Stomach (tissue), 9 donors: ENCODE data around the gene TMCO4. TPM values are rescaled to one million over a fixed set of nuclear protein-coding genes. Genes with fewer than 3 reads are reported as not detected.
A peak's percentile ranks its signal among the peaks of the same experiment; 100 is the strongest.

ENCODE experiments used
- DNase-seq, 2 donors: peaks; one replicate each; pipeline versions ENCODE4 v3.0.0 to v3.0.0-alpha.2; 2013 to 2019
- H3K27ac ChIP-seq, 5 donors: fragments of 200-600 bp in 4 of 5; sonication (generic) in 4 of 5; one replicate each; pipeline ENCODE4 v1.5.1; 2013 to 2019; ENCODE audit warnings: mild to moderate bottlenecking in 1 of 5, moderate library complexity in 1 of 5
- H3K27me3 ChIP-seq, 3 donors: fragments of 200-600 bp; sonication (generic); one replicate each; pipeline ENCODE4 v1.5.1; 2017 to 2019; ENCODE audit warnings: mixed run types in 1 of 3
- H3K36me3 ChIP-seq, 4 donors: fragments of 200-600 bp; sonication (generic); 1 replicate in 3 of 4; 2 replicates in 1 of 4; pipeline ENCODE4 v1.5.1; 2016 to 2019
- H3K4me1 ChIP-seq, 4 donors: fragments of 200-600 bp; sonication (generic); one replicate each; pipeline ENCODE4 v1.5.1; 2016 to 2019
- H3K4me3 ChIP-seq, 4 donors: fragments of 200-600 bp; sonication (generic) in 3 of 4; one replicate each; pipeline ENCODE4 v1.5.1; 2016 to 2019; ENCODE audit warnings: mild to moderate bottlenecking in 1 of 4
- H3K9me3 ChIP-seq, 4 donors: fragments of 200-600 bp; sonication (generic); one replicate each; pipeline ENCODE4 v1.5.1; 2016 to 2019
- EP300 ChIP-seq: sonication (generic); formaldehyde crosslinking; IDR thresholded peaks from one replicate; pipeline ENCODE4 v1.6.1; 2017; ENCODE audit warnings: antibody characterized with exemption
- POLR2A ChIP-seq, 4 donors: fragments of 450-650 bp; IDR thresholded peaks; one replicate each; pipeline ENCODE4 v1.6.1; 2016; ENCODE audit warnings: antibody characterized with exemption in 4 of 4, control low read depth in 2 of 4, mild to moderate bottlenecking in 1 of 4, moderate library complexity in 1 of 4
- POLR2AphosphoS5 ChIP-seq, 3 donors: sonication (generic); formaldehyde crosslinking; IDR thresholded peaks; one replicate each; pipeline ENCODE4 v1.6.1; 2016; ENCODE audit warnings: antibody characterized with exemption in 3 of 3
- WGBS, 5 donors: extraction: QIAGEN DNeasy Blood & Tissue Kit in 3 of 5; methylation state at CpG; one replicate each; pipeline versions ENCODE4 v1.1.5 to v1.1.7; 2013 to 2018; 5-methylcytosine and 5-hydroxymethylcytosine counted together
- intact Hi-C: fragments of 100-400 bp; cut with DNase I; formaldehyde crosslinking; loops from one replicate; pipeline ENCODE4 v1.15.1; 2023; ENCODE audit warnings: low total_unique reads
- polyA plus RNA-seq, 3 donors: library from polyadenylated mRNA; stranded (reverse); fragments of 200-250 nt; gene quantifications; one replicate each; pipeline ENCODE4 v1.2.3, GENCODE V29; 2013
- total RNA-seq, 5 donors: library from RNA; depleted of rRNA; stranded (reverse); fragments of >200 nt; gene quantifications; one replicate each; pipeline versions ENCODE4 v1.1.0 to v1.2.3, GENCODE V29; 2014 to 2016
- TF ChIP-seq, protein P1 (sequence below), 7 experiments: fragments of 450-650 bp in 4 of 7; fragments of 200-600 bp in 3 of 7; sonication (generic) in 3 of 7; IDR thresholded peaks; one replicate each; pipeline ENCODE4 v1.5.1; 2016 to 2019; ENCODE audit warnings: antibody characterized with exemption in 7 of 7, control low read depth in 2 of 7, mild to moderate bottlenecking in 1 of 7
- donor health status: healthy with polysubstance abuse.
- donor health status: Bipolar disorder and iron deficiency.
- donor health status: healthy.

TMCO4 gene
- total and polyA plus RNA-seq, 8 donors: 5.3 to 326 (median 24.2) TPM

DNA sequence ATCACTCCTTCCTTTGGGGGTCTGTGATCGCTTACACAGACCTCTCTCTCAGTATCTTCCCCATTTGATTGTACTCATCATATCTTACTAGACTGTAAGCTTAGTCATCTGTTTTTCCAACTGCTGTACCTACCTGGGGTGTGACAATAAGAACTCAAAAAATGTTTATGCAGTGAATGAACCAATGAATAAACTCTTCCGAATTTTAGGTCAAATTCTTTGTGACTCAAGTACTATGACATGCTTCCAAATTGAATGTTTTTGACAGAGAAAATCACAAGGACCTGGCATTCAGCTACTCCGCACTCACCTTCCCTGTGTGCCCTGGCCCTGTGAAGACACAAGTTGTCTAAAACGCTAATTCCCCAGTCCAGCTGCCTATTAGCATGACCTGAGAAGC, 42.1 kb downstream of the TMCO4 start:
- no peak for DNase-seq
- Histone ChIP-seq H3K27me3 (no peaks in the 10 kb centered on the region), H3K4me1 (no peaks in the 10 kb centered on the region), H3K4me3 (no peak overlapping the region), H3K27ac (peak overlapping the region in 1 of 5 donors; percentile 64), H3K9me3 (no peaks in the 10 kb centered on the region), H3K36me3 (peaks cover 18 to 52% (median 40%) of the 10 kb centered on the region in 4 donors)
- 93 to 98% (median 96%) methylated on average over 4 of the region's 4 CpGs for WGBS, 5 donors
- intact Hi-C loops: no loop called here
- TF ChIP-seq, protein P1, sequence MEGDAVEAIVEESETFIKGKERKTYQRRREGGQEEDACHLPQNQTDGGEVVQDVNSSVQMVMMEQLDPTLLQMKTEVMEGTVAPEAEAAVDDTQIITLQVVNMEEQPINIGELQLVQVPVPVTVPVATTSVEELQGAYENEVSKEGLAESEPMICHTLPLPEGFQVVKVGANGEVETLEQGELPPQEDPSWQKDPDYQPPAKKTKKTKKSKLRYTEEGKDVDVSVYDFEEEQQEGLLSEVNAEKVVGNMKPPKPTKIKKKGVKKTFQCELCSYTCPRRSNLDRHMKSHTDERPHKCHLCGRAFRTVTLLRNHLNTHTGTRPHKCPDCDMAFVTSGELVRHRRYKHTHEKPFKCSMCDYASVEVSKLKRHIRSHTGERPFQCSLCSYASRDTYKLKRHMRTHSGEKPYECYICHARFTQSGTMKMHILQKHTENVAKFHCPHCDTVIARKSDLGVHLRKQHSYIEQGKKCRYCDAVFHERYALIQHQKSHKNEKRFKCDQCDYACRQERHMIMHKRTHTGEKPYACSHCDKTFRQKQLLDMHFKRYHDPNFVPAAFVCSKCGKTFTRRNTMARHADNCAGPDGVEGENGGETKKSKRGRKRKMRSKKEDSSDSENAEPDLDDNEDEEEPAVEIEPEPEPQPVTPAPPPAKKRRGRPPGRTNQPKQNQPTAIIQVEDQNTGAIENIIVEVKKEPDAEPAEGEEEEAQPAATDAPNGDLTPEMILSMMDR (IDR thresholded peaks at IDR 0.05): no peak
- TF ChIP-seq POLR2A (IDR thresholded peaks at IDR 0.05) (no peak), POLR2AphosphoS5 (IDR thresholded peaks at IDR 0.05) (no peak), EP300 (no peak)

DNA sequence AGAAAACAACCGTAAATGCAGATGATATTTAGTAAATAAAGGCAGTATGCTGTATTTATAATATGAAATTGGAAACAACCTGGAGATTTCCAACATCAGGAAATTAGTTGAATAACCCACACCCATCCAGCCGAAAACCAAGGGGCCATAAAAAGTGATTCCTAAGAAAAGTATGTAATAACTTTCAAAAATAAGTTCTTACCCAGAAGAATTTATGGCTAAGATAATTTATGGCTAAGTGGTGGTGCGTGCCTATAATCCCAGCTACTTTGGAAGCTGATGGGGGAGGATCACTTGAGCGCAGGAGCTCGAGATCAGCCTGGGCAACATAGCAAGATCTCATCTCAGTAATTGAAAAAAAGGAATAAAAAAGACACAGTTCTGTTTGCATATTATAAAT, 43.2 kb downstream of the TMCO4 start:
- Histone ChIP-seq H3K27ac (no peak overlapping the region), H3K36me3 (peaks cover 18 to 60% (median 50%) of the 10 kb centered on the region in 4 donors), H3K27me3 (no peaks in the 10 kb centered on the region), H3K4me3 (no peak overlapping the region), H3K9me3 (no peaks in the 10 kb centered on the region), H3K4me1 (no peaks in the 10 kb centered on the region)
- intact Hi-C loops: no loop called here
- no peak for DNase-seq
- no peak for TF ChIP-seq POLR2AphosphoS5 (IDR thresholded peaks at IDR 0.05)
- no peak for TF ChIP-seq EP300
- no peak for TF ChIP-seq POLR2A (IDR thresholded peaks at IDR 0.05)
- TF ChIP-seq, protein P1 (IDR thresholded peaks at IDR 0.05): no peak
- WGBS, 5 donors: 85 to 94% (median 90%) methylated on average over 5 of the region's 5 CpGs

DNA sequence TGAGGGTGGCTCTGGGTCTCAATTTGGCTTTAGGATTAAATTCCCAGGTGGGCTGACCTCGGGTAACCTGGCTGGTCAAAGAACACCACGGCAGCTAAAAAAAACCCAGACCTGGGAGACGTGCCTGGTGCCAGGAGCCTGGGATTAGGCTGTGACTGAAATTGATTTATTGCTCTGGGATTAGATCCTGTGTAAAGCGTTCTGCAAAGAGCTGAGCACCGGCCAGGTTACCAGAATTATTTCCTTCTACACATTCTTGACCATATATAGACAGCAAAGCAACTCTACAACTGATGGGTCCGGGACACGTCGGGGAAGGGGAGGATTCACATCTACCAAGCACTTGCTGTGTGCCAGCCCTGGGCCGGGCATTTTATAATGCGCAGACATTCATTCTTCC, 45.2 kb downstream of the TMCO4 start:
- Histone ChIP-seq H3K27me3 (no peaks in the 10 kb centered on the region), H3K4me3 (no peak overlapping the region), H3K9me3 (no peaks in the 10 kb centered on the region), H3K27ac (peak overlapping the region in 3 of 5 donors; percentile 17 to 78 (median 31)), H3K4me1 (no peaks in the 10 kb centered on the region), H3K36me3 (peaks cover 26 to 80% (median 64%) of the 10 kb centered on the region in 4 donors)
- peak; percentile 8 for TF ChIP-seq EP300
- TF ChIP-seq, protein P1 (IDR thresholded peaks at IDR 0.05): no peak
- TF ChIP-seq POLR2A (IDR thresholded peaks at IDR 0.05): no peak
- TF ChIP-seq POLR2AphosphoS5 (IDR thresholded peaks at IDR 0.05): peak in 1 of 3 donors; percentile 60
- intact Hi-C loops: no loop called here
- peak in 1 of 2 donors; percentile 66 for DNase-seq
- WGBS, 5 donors: 54 to 76% (median 73%) methylated on average over 9 to 10 of the region's 10 CpGs

DNA sequence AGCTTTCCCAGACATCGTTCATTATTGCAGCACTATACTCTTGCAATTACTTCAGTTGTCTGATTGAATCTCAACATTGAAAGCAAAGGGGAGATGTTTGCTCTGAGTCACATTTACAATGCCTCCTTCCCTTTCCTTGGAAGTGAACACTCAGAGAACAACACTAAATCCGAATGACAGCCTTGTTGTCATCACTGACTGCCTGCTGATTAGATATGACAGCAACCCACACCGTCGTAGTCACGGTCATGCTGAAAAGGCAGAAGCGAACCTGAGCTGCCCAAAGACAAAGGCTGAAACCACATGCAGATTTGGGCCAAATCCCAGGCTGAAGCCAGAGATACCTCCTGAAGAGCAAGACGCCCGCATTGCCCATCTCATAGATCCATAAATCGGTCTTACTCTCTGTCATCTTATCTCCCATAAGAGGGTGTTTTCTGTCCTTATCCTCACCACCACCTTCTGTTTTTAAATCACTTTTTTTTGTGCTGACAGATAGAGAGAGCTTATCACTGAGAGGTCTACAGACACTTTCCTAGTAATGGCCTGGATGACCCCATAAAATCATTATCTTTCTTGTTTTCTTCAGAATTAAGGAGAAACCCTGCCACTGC, 47.5 kb downstream of the TMCO4 start:
- no peaks in the 10 kb centered on the region for H3K9me3 ChIP-seq
- TF ChIP-seq POLR2A (IDR thresholded peaks at IDR 0.05) (no peak), POLR2AphosphoS5 (IDR thresholded peaks at IDR 0.05) (no peak), EP300 (no peak)
- TF ChIP-seq, protein P1 (IDR thresholded peaks at IDR 0.05): no peak
- H3K27me3 ChIP-seq: no peaks in the 10 kb centered on the region
- intact Hi-C loops: no loop called here
- no peak for DNase-seq
- 78 to 88% (median 86%) methylated on average over 9 of the region's 9 CpGs for WGBS, 5 donors
- peaks cover 32 to 92% (median 87%) of the 10 kb centered on the region in 4 donors for H3K36me3 ChIP-seq
- H3K4me1 ChIP-seq: no peaks in the 10 kb centered on the region
- H3K4me3 ChIP-seq: no peak overlapping the region
- H3K27ac ChIP-seq: no peak overlapping the region
